Measurements from ENCODE around the gene NDUFAF5. TPM values are rescaled to one million over a fixed set of nuclear protein-coding genes. Genes with fewer than 3 reads are reported as not detected.

Gene NDUFAF5
- total and polyA plus RNA-seq, 2 of the 8 experiments (the other 6 are each of a cell fraction or from before 2014, with no cell fraction given), result 11.8 to 32.3 TPM

- TF ChIP-seq GABPA (IDR thresholded peaks at IDR 0.05; ENCODE audit: borderline replicate concordance, insufficient read depth, low read length) (no peak), CREB1 (IDR thresholded peaks at IDR 0.05) (no peak)
These were observed 25.0 kb downstream of the NDUFAF5 start (continued) for GRCh38 chr20:13809855-13810254.
